ENCODE data around the gene SUMO1. TPM values are rescaled to one million over a fixed set of nuclear protein-coding genes. Genes with fewer than 3 reads are reported as not detected.

The SUMO1 gene
- polyA plus RNA-seq, 3 donors = 30.4 to 159 (median 156) TPM

GRCh38 chr2:202172439-202173211 is 65.8 kb downstream of the SUMO1 start:
- Histone ChIP-seq H3K4me2 (replicated peaks; ENCODE audit: extremely low read depth, low read length, poor library complexity, severe bottlenecking) (no peak overlapping the region), H3K79me2 (ENCODE audit: insufficient read depth, low read length) (no peaks in the 10 kb centered on the region), H3K27me3 (ENCODE audit: control insufficient read depth in 2 of 2, insufficient read depth in 2 of 2, low read length in 2 of 2) (peaks cover 0 to 17% of the 10 kb centered on the region in 2 donors), H3K9ac (ENCODE audit: insufficient read depth, low read length, poor library complexity, severe bottlenecking) (no peak overlapping the region), H3K9me3 (replicated peaks in 1 of 2; ENCODE audit: control insufficient read depth in 1 of 2, insufficient read depth in 1 of 2, low read length in 2 of 2) (no peaks in the 10 kb centered on the region), H4K20me1 (ENCODE audit: insufficient read depth, low read length) (no peaks in the 10 kb centered on the region), H2AFZ (ENCODE audit: insufficient read depth, low read depth, low read length, poor library complexity, severe bottlenecking) (no peak overlapping the region), H3K27ac (ENCODE audit: low read depth in 1 of 2, low read length in 2 of 2) (no peak overlapping the region), H3K36me3 (replicated peaks in 1 of 2; ENCODE audit: control insufficient read depth in 1 of 2, insufficient read depth in 2 of 2, low read length in 2 of 2) (no peaks in the 10 kb centered on the region), H3K4me1 (ENCODE audit: control insufficient read depth in 1 of 2, insufficient read depth in 2 of 2, low read length in 2 of 2) (peaks cover 6% of the 10 kb centered on the region in 2 donors), H3K4me3 (replicated peaks in 1 of 3; ENCODE audit: low read depth in 2 of 3, low read length in 3 of 3) (no peak overlapping the region)
- Mint-ChIP-seq H3K9me3 (peaks cover 0 to 2% (median 0%) of the 10 kb centered on the region in 7 donors), H3K36me3 (no peaks in the 10 kb centered on the region), H3K27me3 (ENCODE audit: low read depth in 3 of 3) (peaks cover 14 to 23% (median 18%) of the 10 kb centered on the region in 3 donors), H3K4me1 (peaks cover 11% of the 10 kb centered on the region), H3K27ac (no peak overlapping the region), H3K4me3 (no peak overlapping the region)
- TF ChIP-seq, protein P1, sequence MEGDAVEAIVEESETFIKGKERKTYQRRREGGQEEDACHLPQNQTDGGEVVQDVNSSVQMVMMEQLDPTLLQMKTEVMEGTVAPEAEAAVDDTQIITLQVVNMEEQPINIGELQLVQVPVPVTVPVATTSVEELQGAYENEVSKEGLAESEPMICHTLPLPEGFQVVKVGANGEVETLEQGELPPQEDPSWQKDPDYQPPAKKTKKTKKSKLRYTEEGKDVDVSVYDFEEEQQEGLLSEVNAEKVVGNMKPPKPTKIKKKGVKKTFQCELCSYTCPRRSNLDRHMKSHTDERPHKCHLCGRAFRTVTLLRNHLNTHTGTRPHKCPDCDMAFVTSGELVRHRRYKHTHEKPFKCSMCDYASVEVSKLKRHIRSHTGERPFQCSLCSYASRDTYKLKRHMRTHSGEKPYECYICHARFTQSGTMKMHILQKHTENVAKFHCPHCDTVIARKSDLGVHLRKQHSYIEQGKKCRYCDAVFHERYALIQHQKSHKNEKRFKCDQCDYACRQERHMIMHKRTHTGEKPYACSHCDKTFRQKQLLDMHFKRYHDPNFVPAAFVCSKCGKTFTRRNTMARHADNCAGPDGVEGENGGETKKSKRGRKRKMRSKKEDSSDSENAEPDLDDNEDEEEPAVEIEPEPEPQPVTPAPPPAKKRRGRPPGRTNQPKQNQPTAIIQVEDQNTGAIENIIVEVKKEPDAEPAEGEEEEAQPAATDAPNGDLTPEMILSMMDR (IDR thresholded peaks at IDR 0.05) = no peak
- DNase-seq = peak in 1 of 3 donors; percentile 24
- 100% methylated on average over 1 of the region's 6 CpGs for WGBS (ENCODE audit: insufficient coverage)
- intact Hi-C loops (cut with micrococcal nuclease) = loop anchor here in 1 of 2 donors (10.0 kb wide), 1 partner anchor 68 kb away; no protein-coding TSS in a partner anchor

GRCh38 chr2:202171241-202171825 is 67.1 kb downstream of the SUMO1 start:
- no peaks in the 10 kb centered on the region for H3K9me3 ChIP-seq (replicated peaks in 1 of 2; ENCODE audit: control insufficient read depth in 1 of 2, insufficient read depth in 1 of 2, low read length in 2 of 2)
- peak overlapping the region; percentile 49 for H2AFZ ChIP-seq (ENCODE audit: insufficient read depth, low read depth, low read length, poor library complexity, severe bottlenecking)
- no peaks in the 10 kb centered on the region for H3K36me3 ChIP-seq (replicated peaks in 1 of 2; ENCODE audit: control insufficient read depth in 1 of 2, insufficient read depth in 2 of 2, low read length in 2 of 2)
- H3K27ac Mint-ChIP-seq = no peak overlapping the region
- peak overlapping the region in 2 of 3 experiments; percentile 21 to 44 for H3K4me3 ChIP-seq (replicated peaks in 1 of 3; ENCODE audit: low read depth in 2 of 3, low read length in 3 of 3)
- TF ChIP-seq, protein P1 (IDR thresholded peaks at IDR 0.05) = no peak
- H3K4me3 Mint-ChIP-seq = peak overlapping the region; percentile 73 to 87
- no peak overlapping the region for H3K9ac ChIP-seq (ENCODE audit: insufficient read depth, low read length, poor library complexity, severe bottlenecking)
- H4K20me1 ChIP-seq (ENCODE audit: insufficient read depth, low read length) = no peaks in the 10 kb centered on the region
- no peak overlapping the region for H3K27ac ChIP-seq (ENCODE audit: low read depth in 1 of 2, low read length in 2 of 2)
- no peaks in the 10 kb centered on the region for H3K36me3 Mint-ChIP-seq
- H3K4me1 ChIP-seq (ENCODE audit: control insufficient read depth in 1 of 2, insufficient read depth in 2 of 2, low read length in 2 of 2) = peaks cover 6% of the 10 kb centered on the region in 2 donors
- H3K79me2 ChIP-seq (ENCODE audit: insufficient read depth, low read length) = no peaks in the 10 kb centered on the region
- peaks cover 11% of the 10 kb centered on the region for H3K4me1 Mint-ChIP-seq
- H3K27me3 Mint-ChIP-seq (ENCODE audit: low read depth in 3 of 3) = peaks cover 14 to 24% (median 18%) of the 10 kb centered on the region in 3 donors
- no peak for DNase-seq
- peaks cover 0 to 2% (median 0%) of the 10 kb centered on the region in 7 donors for H3K9me3 Mint-ChIP-seq
- H3K4me2 ChIP-seq (replicated peaks; ENCODE audit: extremely low read depth, low read length, poor library complexity, severe bottlenecking) = peak overlapping the region; percentile 42
- intact Hi-C loops (cut with micrococcal nuclease) = loop anchor here in 1 of 2 donors (10.0 kb wide), 1 partner anchor 67 kb away; no protein-coding TSS in a partner anchor
- WGBS (ENCODE audit: insufficient coverage) = 2% methylated on average over 31 of the region's 32 CpGs
- H3K27me3 ChIP-seq (ENCODE audit: control insufficient read depth in 2 of 2, insufficient read depth in 2 of 2, low read length in 2 of 2) = peaks cover 0 to 17% of the 10 kb centered on the region in 2 donors
